NCI-H1105 treated with DMSO at 0.1 percent for 48 hours (cell line): ENCODE measurements around the gene NUBP2.

ENCODE experiments used
- DNase-seq: peaks from one replicate; lab custom pipeline; 2025; lab: John Stamatoyannopoulos, UW

The NUBP2 gene

GRCh38 chr16:1772362-1772907 lies 10.3 kb upstream of the NUBP2 start, which contains the start of gene EME2:
Gene EME2, plus strand, starts transcription at chr16:1772810. Its CDS starts 418 bp downstream, at chr16:1773228.
- no peak for DNase-seq

- DNase-seq, result peak; percentile 54
These were observed 9.7 kb upstream of the NUBP2 start, which contains the start of gene MRPS34 for GRCh38 chr16:1772908-1773702. Gene MRPS34, minus strand, starts transcription at chr16:1773134. Its CDS starts 15 bp downstream, at chr16:1773119.

- DNase-seq, result no peak
These were observed 8.9 kb upstream of the NUBP2 start for GRCh38 chr16:1773703-1774447.

- no peak for DNase-seq
These were observed 8.3 kb upstream of the NUBP2 start for GRCh38 chr16:1774448-1774780.

GRCh38 chr16:1775006-1775845 lies 7.5 kb upstream of the NUBP2 start:
- no peak for DNase-seq

- DNase-seq, result no peak
These were observed 6.7 kb upstream of the NUBP2 start for GRCh38 chr16:1775846-1776671.

- no peak for DNase-seq
These were observed 6.1 kb upstream of the NUBP2 start for GRCh38 chr16:1776672-1776955.

GRCh38 chr16:1776991-1777374 lies 5.8 kb upstream of the NUBP2 start:
- DNase-seq, result no peak

GRCh38 chr16:1777375-1778199 lies 5.2 kb upstream of the NUBP2 start:
- DNase-seq, result no peak

- DNase-seq, result no peak
These were observed 4.3 kb upstream of the NUBP2 start for GRCh38 chr16:1778200-1779179.

- no peak for DNase-seq
These were observed 3.5 kb upstream of the NUBP2 start for GRCh38 chr16:1779234-1779701.

- no peak for DNase-seq
These were observed 2.8 kb upstream of the NUBP2 start for GRCh38 chr16:1779741-1780676.

- no peak for DNase-seq
These were observed 2.1 kb upstream of the NUBP2 start for GRCh38 chr16:1780677-1781072.

GRCh38 chr16:1781254-1781653 lies 1.5 kb upstream of the NUBP2 start:
- no peak for DNase-seq

GRCh38 chr16:1781758-1782407 lies 877 bp upstream of the NUBP2 start:
- no peak for DNase-seq

GRCh38 chr16:1784977-1785845 lies 2.5 kb downstream of the NUBP2 start:
- no peak for DNase-seq

GRCh38 chr16:1785846-1786170 lies 3.0 kb downstream of the NUBP2 start:
- DNase-seq, result no peak
